Neuronal stem cell (in vitro differentiated cells): ENCODE measurements around the gene GFI1B.
A peak's percentile ranks its signal among the peaks of the same experiment; 100 is the strongest.
"Not testable (repeated sequence)": the region's sequence is repeated elsewhere in the genome, so short reads cannot be mapped to it uniquely, and the experiment has no call there.

Experiments
- DNase-seq: peaks from one replicate; pipeline ENCODE4 v3.0.0-alpha.2; 2013; ENCODE audit warnings: low spot score
- H2AFZ ChIP-seq: one replicate; pipeline ENCODE4 v1.6.1; 2013; ENCODE audit warnings: mild to moderate bottlenecking, low read length, inconsistent platforms
- H2AK5ac ChIP-seq: 2 replicates; pipeline ENCODE4 v1.6.1; 2013; ENCODE audit warnings: low read depth, mild to moderate bottlenecking, inconsistent platforms, low read length, moderate library complexity, mixed read lengths
- H2BK120ac ChIP-seq: 2 replicates; pipeline ENCODE4 v1.6.1; 2013; ENCODE audit warnings: low read depth, mild to moderate bottlenecking, inconsistent platforms, low read length, moderate library complexity, mixed read lengths
- H2BK12ac ChIP-seq: one replicate; pipeline ENCODE4 v1.6.1; 2013; ENCODE audit warnings: low read length, inconsistent platforms
- H2BK15ac ChIP-seq: 2 replicates; pipeline ENCODE4 v1.6.1; 2013; ENCODE audit warnings: mild to moderate bottlenecking, low read length, inconsistent platforms, mixed read lengths
- H2BK5ac ChIP-seq: one replicate; pipeline ENCODE4 v1.6.1; 2013; ENCODE audit warnings: inconsistent platforms, mild to moderate bottlenecking, low read length, moderate library complexity
- H3K14ac ChIP-seq: one replicate; pipeline ENCODE4 v1.6.1; 2013; ENCODE audit warnings: low read length, inconsistent platforms
- H3K18ac ChIP-seq: 2 replicates; pipeline ENCODE4 v1.6.1; 2013; ENCODE audit warnings: low read length, inconsistent platforms
- H3K23ac ChIP-seq: 2 replicates; pipeline ENCODE4 v1.6.1; 2013; ENCODE audit warnings: low read depth, mild to moderate bottlenecking, mixed read lengths, low read length, inconsistent platforms; ENCODE audit not compliant: poor library complexity
- H3K27ac ChIP-seq: replicated peaks from 3 replicates; pipeline ENCODE4 v1.5.1; 2013; ENCODE audit warnings: low read length, inconsistent platforms
- H3K27me3 ChIP-seq, 3 experiments: 2 replicates each; pipeline ENCODE4 v1.6.1; 2013; ENCODE audit warnings: low read length in 3 of 3, mild to moderate bottlenecking in 2 of 3, inconsistent platforms in 1 of 3, low read depth in 1 of 3, mixed read lengths in 1 of 3, moderate library complexity in 1 of 3; ENCODE audit not compliant: control insufficient read depth in 3 of 3, insufficient read depth in 3 of 3
- H3K36me3 ChIP-seq, 2 donors: replicated peaks in 1 of 2; 2 replicates each; pipeline ENCODE4 v1.6.1; 2013; ENCODE audit warnings: low read length in 2 of 2; ENCODE audit not compliant: control insufficient read depth in 2 of 2, insufficient read depth in 2 of 2
- H3K4ac ChIP-seq: 2 replicates; pipeline ENCODE4 v1.6.1; 2013; ENCODE audit warnings: inconsistent platforms, mild to moderate bottlenecking, low read length, moderate library complexity
- H3K4me1 ChIP-seq, 2 donors: 1 replicate in 1 of 2; 2 replicates in 1 of 2; pipeline ENCODE4 v1.6.1; 2013; ENCODE audit warnings: low read length in 2 of 2, low read depth in 1 of 2; ENCODE audit not compliant: control insufficient read depth in 2 of 2, insufficient read depth in 1 of 2
- H3K4me2 ChIP-seq: one replicate; pipeline ENCODE4 v1.6.1; 2013; ENCODE audit warnings: mild to moderate bottlenecking, low read length, inconsistent platforms; ENCODE audit not compliant: insufficient read depth, poor library complexity, severe bottlenecking
- H3K4me3 ChIP-seq, 2 donors: 2 replicates each; pipeline ENCODE4 v1.5.1; 2013; ENCODE audit warnings: low read length in 2 of 2, mild to moderate bottlenecking in 2 of 2, inconsistent platforms in 1 of 2, moderate library complexity in 1 of 2
- H3K79me1 ChIP-seq: one replicate; pipeline ENCODE4 v1.6.1; 2013; ENCODE audit warnings: low read depth, mild to moderate bottlenecking, inconsistent platforms, low read length, moderate library complexity
- H3K9ac ChIP-seq: one replicate; pipeline ENCODE4 v1.6.1; 2013; ENCODE audit warnings: mild to moderate bottlenecking, low read depth, low read length, inconsistent platforms; ENCODE audit not compliant: poor library complexity
- H3K9me3 ChIP-seq, 2 donors: replicated peaks in 1 of 2; 2 replicates each; pipeline versions ENCODE3 to v1.6.1; 2013; ENCODE audit warnings: low read length in 2 of 2, mild to moderate bottlenecking in 2 of 2, inconsistent platforms in 1 of 2, low read depth in 1 of 2, mixed read lengths in 1 of 2, moderate library complexity in 1 of 2; ENCODE audit not compliant: control insufficient read depth in 2 of 2, insufficient read depth in 1 of 2
- H4K8ac ChIP-seq: one replicate; pipeline ENCODE4 v1.6.1; 2013; ENCODE audit warnings: low read depth, mild to moderate bottlenecking, inconsistent platforms, low read length, moderate library complexity
- H4K91ac ChIP-seq: one replicate; pipeline ENCODE4 v1.6.1; 2013; ENCODE audit warnings: low read length, low read depth, mild to moderate bottlenecking, inconsistent platforms; ENCODE audit not compliant: poor library complexity
- WGBS, 2 donors: extraction: QIAGEN DNeasy Blood & Tissue Kit; methylation state at CpG; one replicate each; pipeline ENCODE4 v1.1.7; 2013; ENCODE audit warnings: missing lambda C conversion rate in 2 of 2, mixed read lengths in 1 of 2; ENCODE audit not compliant: insufficient read length in 2 of 2, insufficient replicate concordance in 1 of 2; ENCODE audit errors: extremely low coverage in 2 of 2; 5-methylcytosine and 5-hydroxymethylcytosine counted together

Gene GFI1B

DNA sequence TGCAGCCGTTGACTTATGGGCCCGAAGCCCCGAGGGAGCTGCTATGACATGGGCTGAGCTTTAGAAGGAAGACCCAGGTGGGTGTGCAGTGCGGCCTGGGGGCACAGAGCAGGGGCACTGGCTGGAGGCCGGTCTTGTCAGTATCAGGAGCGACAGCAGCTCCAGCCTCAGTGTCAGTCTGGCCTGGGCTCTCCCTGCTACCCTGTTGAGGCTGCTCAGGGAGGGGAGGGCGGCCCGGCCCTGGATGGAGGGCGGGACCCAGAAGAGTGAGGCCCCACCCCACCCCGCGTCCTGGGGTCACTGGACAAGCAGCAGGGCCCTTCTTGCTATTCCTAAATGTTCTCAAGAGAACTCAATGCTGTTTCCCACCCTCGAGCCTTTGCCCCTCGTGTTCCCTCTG is 18.0 kb downstream of the GFI1B start:
- no peak overlapping the region for H3K27ac ChIP-seq

DNA sequence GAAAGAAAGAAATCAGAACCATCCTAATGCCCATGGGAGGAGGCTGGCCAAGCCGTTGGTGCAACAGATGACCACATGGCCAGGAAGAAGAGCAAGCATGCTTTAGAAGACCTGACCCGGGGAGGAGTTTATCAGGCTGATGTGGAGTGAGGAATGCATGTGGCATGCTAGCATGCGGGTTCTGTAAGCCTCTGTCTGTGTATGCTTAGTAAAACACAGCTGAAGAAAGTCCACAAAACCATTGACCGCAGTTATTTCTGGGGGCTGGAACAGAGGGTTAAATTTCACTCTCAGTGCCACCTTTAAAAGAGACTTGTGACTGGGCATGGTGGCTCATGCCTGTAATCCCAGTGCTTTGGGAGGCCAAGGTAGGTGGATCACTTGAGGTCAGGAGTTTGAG is 19.1 kb downstream of the GFI1B start:
- H2AK5ac ChIP-seq, result no peak overlapping the region
- no peak for DNase-seq
- no peak overlapping the region for H2BK12ac ChIP-seq
- no peak overlapping the region for H3K4ac ChIP-seq
- H2BK5ac ChIP-seq, result no peak overlapping the region
- peaks cover 0 to 71% (median 0%) of the 10 kb centered on the region in 3 experiments for H3K27me3 ChIP-seq
- H3K27ac ChIP-seq, result no peak overlapping the region
- no peak overlapping the region for H2BK15ac ChIP-seq
- H4K8ac ChIP-seq, result no peak overlapping the region
- H2BK120ac ChIP-seq, result no peak overlapping the region
- no peak overlapping the region for H3K14ac ChIP-seq
- no peaks in the 10 kb centered on the region for H3K36me3 ChIP-seq
- WGBS, 2 donors, result no CpG with 5 or more reads among the region's 4 CpGs
- no peak overlapping the region for H3K4me2 ChIP-seq
- H3K4me3 ChIP-seq, result no peak overlapping the region
- no peak overlapping the region for H3K23ac ChIP-seq
- H3K9ac ChIP-seq, result no peak overlapping the region
- no peak overlapping the region for H2AFZ ChIP-seq
- H4K91ac ChIP-seq, result no peak overlapping the region
- peaks cover 0 to 3% of the 10 kb centered on the region in 2 donors for H3K4me1 ChIP-seq
- no peaks in the 10 kb centered on the region for H3K79me1 ChIP-seq
- H3K18ac ChIP-seq, result no peak overlapping the region
- H3K9me3 ChIP-seq, result no peaks in the 10 kb centered on the region

More for the DNA sequence above, 18.0 kb downstream of the GFI1B start:
- Histone ChIP-seq H4K91ac (no peak overlapping the region), H3K18ac (no peak overlapping the region), H3K4ac (no peak overlapping the region), H3K23ac (peak overlapping the region; percentile 65), H3K4me1 (peaks cover 0 to 3% of the 10 kb centered on the region in 2 donors), H2AFZ (no peak overlapping the region), H3K27me3 (peaks cover 0 to 70% (median 0%) of the 10 kb centered on the region in 3 experiments), H3K14ac (no peak overlapping the region), H3K79me1 (no peaks in the 10 kb centered on the region), H3K4me3 (no peak overlapping the region), H2BK15ac (no peak overlapping the region), H2BK12ac (no peak overlapping the region), H3K9me3 (no peaks in the 10 kb centered on the region), H4K8ac (no peak overlapping the region), H3K9ac (no peak overlapping the region), H2AK5ac (peak overlapping the region; percentile 18), H2BK5ac (no peak overlapping the region), H3K36me3 (no peaks in the 10 kb centered on the region), H3K4me2 (no peak overlapping the region), H2BK120ac (no peak overlapping the region)
- WGBS, 2 donors, result no CpG with 5 or more reads among the region's 13 CpGs
- DNase-seq, result no peak

DNA sequence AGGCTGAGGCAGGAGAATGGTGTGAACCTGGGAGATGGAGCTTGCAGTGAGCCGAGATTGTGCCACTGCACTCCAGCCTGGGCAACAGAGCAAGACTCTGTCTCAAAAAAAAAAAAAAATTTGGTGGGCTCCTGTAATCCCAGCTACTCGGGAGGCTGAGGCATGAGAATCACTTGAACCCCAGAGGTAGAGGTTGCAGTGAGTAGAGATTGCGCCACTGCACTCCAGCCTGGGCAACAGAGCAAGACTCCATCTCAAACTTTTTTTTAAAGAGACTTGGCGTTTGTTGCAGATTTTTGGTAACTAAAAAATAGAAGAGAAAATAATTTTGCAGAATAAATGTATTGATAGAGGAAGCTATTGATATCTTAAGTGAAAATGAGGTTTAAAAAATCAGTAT is 19.7 kb downstream of the GFI1B start:
- not testable (repeated sequence) for H2BK15ac ChIP-seq, H2BK120ac ChIP-seq, H2AFZ ChIP-seq, H3K14ac ChIP-seq, H3K9ac ChIP-seq, H4K8ac ChIP-seq, H3K36me3 ChIP-seq, H2BK12ac ChIP-seq, H3K4ac ChIP-seq, DNase-seq, H2AK5ac ChIP-seq, H2BK5ac ChIP-seq, H3K4me2 ChIP-seq, H3K79me1 ChIP-seq, H4K91ac ChIP-seq, H3K4me1 ChIP-seq, H3K27ac ChIP-seq, H3K23ac ChIP-seq, H3K18ac ChIP-seq, H3K4me3 ChIP-seq, H3K9me3 ChIP-seq
- WGBS, 2 donors, result no CpG with 5 or more reads among the region's 4 CpGs
- H3K27me3 ChIP-seq, result peaks cover 0 to 76% (median 0%) of the 10 kb centered on the region in 3 experiments

DNA sequence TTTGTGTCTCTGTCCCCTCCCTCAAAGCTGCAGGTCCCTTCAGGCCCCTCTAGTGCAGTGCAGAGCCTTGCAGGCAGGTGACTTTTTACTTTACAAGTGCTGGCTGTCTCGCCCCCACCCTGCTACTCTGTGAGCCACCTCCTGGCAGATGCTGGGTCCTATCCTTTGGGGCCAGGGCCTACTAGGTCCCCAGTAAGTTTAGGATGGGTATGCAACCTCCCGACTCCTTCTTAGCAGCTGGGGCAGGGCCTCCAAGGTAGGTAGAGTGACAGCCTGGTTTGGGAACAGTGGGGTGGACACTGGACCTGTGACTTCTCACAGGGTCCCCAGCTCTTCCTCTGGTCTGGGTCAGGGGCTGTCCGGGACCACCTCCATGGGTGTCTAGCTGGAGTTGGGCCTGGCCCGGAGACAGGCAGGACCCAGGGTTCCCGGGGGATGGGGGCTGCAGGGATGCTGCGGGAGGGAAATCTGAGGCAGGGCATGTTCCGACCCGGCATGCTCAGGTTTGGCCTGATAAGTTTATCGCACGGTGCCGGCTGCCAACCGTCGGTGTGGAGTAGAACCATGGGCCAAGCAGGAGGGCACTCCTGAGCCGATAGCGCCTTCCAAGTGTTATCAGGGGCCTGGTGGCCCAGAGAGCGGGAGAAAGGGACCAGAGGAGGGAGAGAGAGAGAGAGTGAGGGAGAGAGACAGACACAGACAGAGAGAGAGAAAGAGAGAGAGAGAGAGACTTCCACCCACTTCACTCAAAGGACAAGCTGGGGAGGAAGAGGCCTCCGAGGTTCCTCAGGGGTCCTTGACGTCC is 20.5 kb downstream of the GFI1B start:
- Histone ChIP-seq H2BK12ac (no peak overlapping the region), H4K8ac (no peak overlapping the region), H3K23ac (no peak overlapping the region), H3K36me3 (no peaks in the 10 kb centered on the region), H3K14ac (no peak overlapping the region), H2AFZ (peak overlapping the region; percentile 29), H3K27ac (no peak overlapping the region), H2AK5ac (no peak overlapping the region), H2BK15ac (no peak overlapping the region), H3K9me3 (no peaks in the 10 kb centered on the region), H3K79me1 (no peaks in the 10 kb centered on the region), H3K4me2 (no peak overlapping the region), H3K18ac (peak overlapping the region; percentile 25), H3K4me1 (peaks cover 8 to 11% of the 10 kb centered on the region in 2 donors), H2BK5ac (no peak overlapping the region), H4K91ac (no peak overlapping the region), H3K4ac (no peak overlapping the region), H3K4me3 (no peak overlapping the region), H3K9ac (no peak overlapping the region), H2BK120ac (no peak overlapping the region), H3K27me3 (peaks cover 0 to 79% (median 0%) of the 10 kb centered on the region in 3 experiments)
- WGBS, 2 donors, result no CpG with 5 or more reads among the region's 18 CpGs
- no peak for DNase-seq
